Loucy (cell line): ENCODE data around the gene MEIOC.

ENCODE experiments used
- H2AFZ ChIP-seq: fragments of 200-600 bp; sonication (generic); 2 replicates; pipeline ENCODE4 v1.6.0; 2016; ENCODE audit warnings: antibody characterized with exemption, mild to moderate bottlenecking, low read length, moderate library complexity
- H3F3A ChIP-seq: fragments of 200-600 bp; 2 replicates; pipeline ENCODE4 v1.6.0; 2016; ENCODE audit warnings: antibody characterized with exemption, low read depth, mild to moderate bottlenecking
- H3K27me3 ChIP-seq: fragments of 200-600 bp; sonication (generic); 2 replicates; pipeline ENCODE4 v1.6.1; 2014; ENCODE audit warnings: low read length, mild to moderate bottlenecking; ENCODE audit not compliant: insufficient read depth, poor library complexity, severe bottlenecking
- H3K36me3 ChIP-seq: fragments of 200-600 bp; sonication (generic); 2 replicates; pipeline ENCODE4 v1.6.1; 2016; ENCODE audit warnings: low read length; ENCODE audit not compliant: insufficient read depth
- H3K4me1 ChIP-seq: fragments of 200-600 bp; sonication (generic); 2 replicates; pipeline ENCODE4 v1.5.1; 2014; ENCODE audit warnings: low read length, mild to moderate bottlenecking; ENCODE audit not compliant: insufficient read depth, poor library complexity, severe bottlenecking
- H3K4me2 ChIP-seq: fragments of 200-600 bp; sonication (generic); 2 replicates; pipeline ENCODE4 v1.6.0; 2014; ENCODE audit warnings: antibody characterized with exemption, low read length, low read depth, mild to moderate bottlenecking; ENCODE audit not compliant: poor library complexity, severe bottlenecking
- H3K4me3 ChIP-seq: fragments of 200-600 bp; sonication (generic); 2 replicates; pipeline ENCODE4 v1.5.1; 2014; ENCODE audit warnings: low read length, mild to moderate bottlenecking, mixed read lengths; ENCODE audit not compliant: poor library complexity, severe bottlenecking
- H3K79me2 ChIP-seq: fragments of 200-600 bp; sonication (generic); 2 replicates; pipeline ENCODE4 v1.6.1; 2014; ENCODE audit warnings: low read length; ENCODE audit not compliant: insufficient read depth
- H3K9ac ChIP-seq: fragments of 200-600 bp; sonication (generic); 2 replicates; pipeline ENCODE4 v1.6.0; 2014; ENCODE audit warnings: mild to moderate bottlenecking, low read depth, low read length, moderate library complexity; ENCODE audit not compliant: poor library complexity, severe bottlenecking
- H3K9me2 ChIP-seq: fragments of 200-600 bp; sonication (generic); replicated peaks from 2 replicates; pipeline ENCODE4 v1.6.1; 2016; ENCODE audit warnings: low read depth, low read length, mixed read lengths
- H3K9me3 ChIP-seq: fragments of 200-600 bp; sonication (generic); 2 replicates; pipeline ENCODE4 v1.6.1; 2014; ENCODE audit warnings: mild to moderate bottlenecking, antibody characterized with exemption, low read length, low read depth; ENCODE audit not compliant: insufficient read depth
- H4K20me1 ChIP-seq: fragments of 200-600 bp; sonication (generic); 2 replicates; pipeline ENCODE4 v1.6.0; 2014; ENCODE audit warnings: antibody characterized with exemption, low read length, mild to moderate bottlenecking; ENCODE audit not compliant: insufficient read depth, poor library complexity, severe bottlenecking
- EZH2phosphoT487 ChIP-seq: fragments of 200-600 bp; IDR thresholded peaks from 2 replicates; pipeline ENCODE4 v1.6.1; 2018; ENCODE audit warnings: antibody characterized with exemption, mild to moderate bottlenecking, moderate library complexity, borderline replicate concordance
- TF ChIP-seq, protein P1 (sequence below): fragments of 200-600 bp; sonication (generic); conservative IDR thresholded peaks from 2 replicates; pipeline ENCODE4 v1.5.1; 2014; ENCODE audit warnings: mild to moderate bottlenecking, antibody characterized with exemption, low read length

The MEIOC gene

GRCh38 chr17:44608727-44609435, 47.4 kb upstream of the MEIOC start:
- no peak overlapping the region for H3K4me3 ChIP-seq
- H3F3A ChIP-seq = no peaks in the 10 kb centered on the region
- no peaks in the 10 kb centered on the region for H3K27me3 ChIP-seq
- no peaks in the 10 kb centered on the region for H3K9me2 ChIP-seq
- H3K4me1 ChIP-seq = no peaks in the 10 kb centered on the region
- H3K79me2 ChIP-seq = no peaks in the 10 kb centered on the region
- no peak overlapping the region for H3K4me2 ChIP-seq
- no peak for TF ChIP-seq EZH2phosphoT487
- TF ChIP-seq, protein P1, sequence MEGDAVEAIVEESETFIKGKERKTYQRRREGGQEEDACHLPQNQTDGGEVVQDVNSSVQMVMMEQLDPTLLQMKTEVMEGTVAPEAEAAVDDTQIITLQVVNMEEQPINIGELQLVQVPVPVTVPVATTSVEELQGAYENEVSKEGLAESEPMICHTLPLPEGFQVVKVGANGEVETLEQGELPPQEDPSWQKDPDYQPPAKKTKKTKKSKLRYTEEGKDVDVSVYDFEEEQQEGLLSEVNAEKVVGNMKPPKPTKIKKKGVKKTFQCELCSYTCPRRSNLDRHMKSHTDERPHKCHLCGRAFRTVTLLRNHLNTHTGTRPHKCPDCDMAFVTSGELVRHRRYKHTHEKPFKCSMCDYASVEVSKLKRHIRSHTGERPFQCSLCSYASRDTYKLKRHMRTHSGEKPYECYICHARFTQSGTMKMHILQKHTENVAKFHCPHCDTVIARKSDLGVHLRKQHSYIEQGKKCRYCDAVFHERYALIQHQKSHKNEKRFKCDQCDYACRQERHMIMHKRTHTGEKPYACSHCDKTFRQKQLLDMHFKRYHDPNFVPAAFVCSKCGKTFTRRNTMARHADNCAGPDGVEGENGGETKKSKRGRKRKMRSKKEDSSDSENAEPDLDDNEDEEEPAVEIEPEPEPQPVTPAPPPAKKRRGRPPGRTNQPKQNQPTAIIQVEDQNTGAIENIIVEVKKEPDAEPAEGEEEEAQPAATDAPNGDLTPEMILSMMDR = no peak
- no peaks in the 10 kb centered on the region for H3K36me3 ChIP-seq
- no peaks in the 10 kb centered on the region for H3K9me3 ChIP-seq
- H4K20me1 ChIP-seq = no peaks in the 10 kb centered on the region
- no peak overlapping the region for H3K9ac ChIP-seq
- no peak overlapping the region for H2AFZ ChIP-seq

GRCh38 chr17:44610331-44610730, 45.9 kb upstream of the MEIOC start:
- no peaks in the 10 kb centered on the region for H3K9me3 ChIP-seq
- H3K27me3 ChIP-seq = no peaks in the 10 kb centered on the region
- TF ChIP-seq, protein P1 = no peak
- no peak for TF ChIP-seq EZH2phosphoT487
- H3F3A ChIP-seq = no peaks in the 10 kb centered on the region
- H3K4me2 ChIP-seq = no peak overlapping the region
- no peaks in the 10 kb centered on the region for H3K79me2 ChIP-seq
- no peaks in the 10 kb centered on the region for H4K20me1 ChIP-seq
- no peaks in the 10 kb centered on the region for H3K4me1 ChIP-seq
- no peaks in the 10 kb centered on the region for H3K36me3 ChIP-seq
- no peak overlapping the region for H3K9ac ChIP-seq
- no peak overlapping the region for H2AFZ ChIP-seq
- no peaks in the 10 kb centered on the region for H3K9me2 ChIP-seq
- H3K4me3 ChIP-seq = no peak overlapping the region

GRCh38 chr17:44610871-44611270, 45.4 kb upstream of the MEIOC start:
- no peaks in the 10 kb centered on the region for H3K9me2 ChIP-seq
- no peaks in the 10 kb centered on the region for H3K36me3 ChIP-seq
- H3F3A ChIP-seq = no peaks in the 10 kb centered on the region
- no peak overlapping the region for H3K9ac ChIP-seq
- H3K4me3 ChIP-seq = no peak overlapping the region
- H3K79me2 ChIP-seq = no peaks in the 10 kb centered on the region
- no peak overlapping the region for H3K4me2 ChIP-seq
- no peak overlapping the region for H2AFZ ChIP-seq
- H4K20me1 ChIP-seq = no peaks in the 10 kb centered on the region
- H3K9me3 ChIP-seq = no peaks in the 10 kb centered on the region
- H3K27me3 ChIP-seq = no peaks in the 10 kb centered on the region
- TF ChIP-seq, protein P1 = no peak
- TF ChIP-seq EZH2phosphoT487 = no peak
- H3K4me1 ChIP-seq = no peaks in the 10 kb centered on the region
